ENCODE results near the gene PACSIN2. TPM values are rescaled to one million over a fixed set of nuclear protein-coding genes. Genes with fewer than 3 reads are reported as not detected.

The PACSIN2 gene
- total RNA-seq, 4 donors from 2014 or later: 25.8 to 46.0 (median 27.8) TPM

- DNase-seq: no peak
- Histone ChIP-seq H3K27me3 (no peaks in the 10 kb centered on the region), H3K4me3 (no peak overlapping the region), H3K36me3 (peaks cover 3 to 57% (median 7%) of the 10 kb centered on the region in 3 donors), H3K4me1 (peaks cover 11 to 27% (median 12%) of the 10 kb centered on the region in 3 donors), H3K9me3 (no peaks in the 10 kb centered on the region), H3K27ac (peak overlapping the region in 2 of 4 donors; percentile 48 to 53)
- TF ChIP-seq CTCF (IDR thresholded peaks at IDR 0.05) (no peak), POLR2A (IDR thresholded peaks at IDR 0.05) (no peak)
- WGBS, 2 donors: 83% methylated on average over 7 to 8 of the region's 8 CpGs
- intact Hi-C loops (cut with DNase I): no loop called here
These were observed 145.5 kb downstream of the PACSIN2 start for GRCh38 chr22:42869463-42869862.

- Histone ChIP-seq H3K36me3 (peaks cover 0 to 50% (median 7%) of the 10 kb centered on the region in 3 donors), H3K27ac (peak overlapping the region; percentile 14 to 53 (median 44)), H3K27me3 (no peaks in the 10 kb centered on the region), H3K9me3 (no peaks in the 10 kb centered on the region), H3K4me1 (peaks cover 11 to 27% (median 12%) of the 10 kb centered on the region in 3 donors), H3K4me3 (no peak overlapping the region)
- TF ChIP-seq POLR2A (IDR thresholded peaks at IDR 0.05) (no peak), CTCF (IDR thresholded peaks at IDR 0.05) (no peak)
- 27 to 58% methylated on average over 5 to 9 of the region's 16 CpGs for WGBS, 2 donors
- intact Hi-C loops (cut with DNase I): no loop called here
- no peak for DNase-seq
These were observed 146.1 kb downstream of the PACSIN2 start for GRCh38 chr22:42868751-42869251.

- Histone ChIP-seq H3K27me3 (no peaks in the 10 kb centered on the region), H3K36me3 (peaks cover 0 to 23% (median 7%) of the 10 kb centered on the region in 3 donors), H3K4me3 (no peak overlapping the region), H3K27ac (no peak overlapping the region), H3K4me1 (peaks cover 11 to 32% (median 12%) of the 10 kb centered on the region in 3 donors), H3K9me3 (no peaks in the 10 kb centered on the region)
- no peak for DNase-seq
- no peak for TF ChIP-seq POLR2A (IDR thresholded peaks at IDR 0.05)
- TF ChIP-seq CTCF (IDR thresholded peaks at IDR 0.05): no peak
- intact Hi-C loops (cut with DNase I): no loop called here
- WGBS, 2 donors: 98% methylated on average over 5 to 6 of the region's 7 CpGs
These were observed 148.8 kb downstream of the PACSIN2 start for GRCh38 chr22:42866100-42866499.

- Histone ChIP-seq H3K4me1 (peaks cover 11 to 37% (median 12%) of the 10 kb centered on the region in 3 donors), H3K36me3 (peaks cover 0 to 17% (median 2%) of the 10 kb centered on the region in 3 donors), H3K4me3 (no peak overlapping the region), H3K9me3 (no peaks in the 10 kb centered on the region), H3K27me3 (no peaks in the 10 kb centered on the region), H3K27ac (no peak overlapping the region)
- no peak for DNase-seq
- 79 to 97% methylated on average over 7 to 8 of the region's 8 CpGs for WGBS, 2 donors
- TF ChIP-seq POLR2A (IDR thresholded peaks at IDR 0.05) (no peak), CTCF (IDR thresholded peaks at IDR 0.05) (no peak)
- intact Hi-C loops (cut with DNase I): no loop called here
These were observed 149.4 kb downstream of the PACSIN2 start for GRCh38 chr22:42865536-42865935.

- TF ChIP-seq POLR2A (IDR thresholded peaks at IDR 0.05): no peak
- no peak for TF ChIP-seq CTCF (IDR thresholded peaks at IDR 0.05)
- intact Hi-C loops (cut with DNase I): no loop called here
- WGBS, 2 donors: 32% methylated on average over 4 of the region's 4 CpGs
- Histone ChIP-seq H3K4me3 (no peak overlapping the region), H3K4me1 (peaks cover 2 to 29% (median 3%) of the 10 kb centered on the region in 3 donors), H3K36me3 (no peaks in the 10 kb centered on the region), H3K27ac (no peak overlapping the region), H3K27me3 (no peaks in the 10 kb centered on the region), H3K9me3 (no peaks in the 10 kb centered on the region)
- no peak for DNase-seq
These were observed 151.5 kb downstream of the PACSIN2 start for GRCh38 chr22:42863349-42863961.

Measured in esophagus squamous epithelium (tissue), 5 donors.